Neural crest cell (in vitro differentiated cells): Measurements from ENCODE around the gene DAAM1. TPM values are rescaled to one million over a fixed set of nuclear protein-coding genes. Genes with fewer than 3 reads are reported as not detected.
A peak's percentile ranks its signal among the peaks of the same experiment; 100 is the strongest.

Experiments used
- DNase-seq: peaks from one replicate; pipeline ENCODE4 v3.0.0; 2021; ENCODE audit warnings: low read depth, mixed read lengths, low spot score
- H3K27ac Mint-ChIP-seq: one replicate; pipeline ENCODE4 v1.8.0; 2021; ENCODE audit warnings: mild to moderate bottlenecking, mixed read lengths; ENCODE audit not compliant: unreplicated experiment
- H3K27me3 Mint-ChIP-seq: 2 replicates; pipeline ENCODE4 v1.8.0; 2021; ENCODE audit warnings: low read depth, mild to moderate bottlenecking, mixed read lengths
- H3K36me3 Mint-ChIP-seq: 2 replicates; pipeline ENCODE4 v1.8.0; 2021; ENCODE audit warnings: low read depth, mild to moderate bottlenecking, mixed read lengths
- H3K4me1 Mint-ChIP-seq: 2 replicates; pipeline ENCODE4 v1.8.0; 2021; ENCODE audit warnings: mixed read lengths
- H3K4me3 Mint-ChIP-seq: one replicate; pipeline ENCODE4 v1.8.0; 2021; ENCODE audit warnings: mild to moderate bottlenecking, mixed read lengths
- H3K9me3 Mint-ChIP-seq: 2 replicates; pipeline ENCODE4 v1.8.0; 2021; ENCODE audit warnings: mixed read lengths
- total RNA-seq: library from RNA; stranded (reverse); gene quantifications from 2 replicates; pipeline ENCODE4 v1.2.1, GENCODE V29; 2021
- TF ChIP-seq, protein P1 (sequence below): fragments of 200-600 bp; sonication (generic); conservative IDR thresholded peaks from 2 replicates; pipeline ENCODE4 v1.5.0; 2021; ENCODE audit warnings: antibody characterized with exemption, mild to moderate bottlenecking

The DAAM1 gene
- total RNA-seq, 1 donor from 2014 or later: 47.2 TPM

DNA sequence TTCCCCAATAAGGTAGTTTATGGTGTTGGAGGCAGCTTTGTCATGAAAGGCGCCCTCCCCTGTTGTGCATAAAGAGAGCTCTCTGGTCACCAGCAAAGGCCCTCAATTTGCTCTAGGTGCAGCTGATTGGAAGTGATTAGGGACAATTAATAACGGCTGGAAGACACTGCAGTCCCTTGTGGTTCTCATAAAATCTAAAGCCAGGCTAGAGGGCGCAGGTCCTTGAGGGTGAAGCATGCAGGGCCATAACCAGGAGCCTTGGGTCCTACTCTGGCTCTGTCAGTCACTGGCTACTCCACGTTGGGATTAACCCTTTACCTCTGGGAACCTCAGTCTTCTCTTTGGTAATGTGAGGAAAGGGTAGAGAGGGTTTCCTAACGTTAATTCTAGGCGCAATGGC lies 1.9 kb downstream of the DAAM1 start:
- no peaks in the 10 kb centered on the region for H3K9me3 Mint-ChIP-seq
- H3K4me3 Mint-ChIP-seq: peak overlapping the region; percentile 98
- peaks cover 16% of the 10 kb centered on the region for H3K27me3 Mint-ChIP-seq
- peak; percentile 6 for DNase-seq
- TF ChIP-seq, protein P1, sequence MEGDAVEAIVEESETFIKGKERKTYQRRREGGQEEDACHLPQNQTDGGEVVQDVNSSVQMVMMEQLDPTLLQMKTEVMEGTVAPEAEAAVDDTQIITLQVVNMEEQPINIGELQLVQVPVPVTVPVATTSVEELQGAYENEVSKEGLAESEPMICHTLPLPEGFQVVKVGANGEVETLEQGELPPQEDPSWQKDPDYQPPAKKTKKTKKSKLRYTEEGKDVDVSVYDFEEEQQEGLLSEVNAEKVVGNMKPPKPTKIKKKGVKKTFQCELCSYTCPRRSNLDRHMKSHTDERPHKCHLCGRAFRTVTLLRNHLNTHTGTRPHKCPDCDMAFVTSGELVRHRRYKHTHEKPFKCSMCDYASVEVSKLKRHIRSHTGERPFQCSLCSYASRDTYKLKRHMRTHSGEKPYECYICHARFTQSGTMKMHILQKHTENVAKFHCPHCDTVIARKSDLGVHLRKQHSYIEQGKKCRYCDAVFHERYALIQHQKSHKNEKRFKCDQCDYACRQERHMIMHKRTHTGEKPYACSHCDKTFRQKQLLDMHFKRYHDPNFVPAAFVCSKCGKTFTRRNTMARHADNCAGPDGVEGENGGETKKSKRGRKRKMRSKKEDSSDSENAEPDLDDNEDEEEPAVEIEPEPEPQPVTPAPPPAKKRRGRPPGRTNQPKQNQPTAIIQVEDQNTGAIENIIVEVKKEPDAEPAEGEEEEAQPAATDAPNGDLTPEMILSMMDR: no peak
- peak overlapping the region; percentile 97 for H3K27ac Mint-ChIP-seq
- H3K36me3 Mint-ChIP-seq: no peaks in the 10 kb centered on the region
- peaks cover 41% of the 10 kb centered on the region for H3K4me1 Mint-ChIP-seq

DNA sequence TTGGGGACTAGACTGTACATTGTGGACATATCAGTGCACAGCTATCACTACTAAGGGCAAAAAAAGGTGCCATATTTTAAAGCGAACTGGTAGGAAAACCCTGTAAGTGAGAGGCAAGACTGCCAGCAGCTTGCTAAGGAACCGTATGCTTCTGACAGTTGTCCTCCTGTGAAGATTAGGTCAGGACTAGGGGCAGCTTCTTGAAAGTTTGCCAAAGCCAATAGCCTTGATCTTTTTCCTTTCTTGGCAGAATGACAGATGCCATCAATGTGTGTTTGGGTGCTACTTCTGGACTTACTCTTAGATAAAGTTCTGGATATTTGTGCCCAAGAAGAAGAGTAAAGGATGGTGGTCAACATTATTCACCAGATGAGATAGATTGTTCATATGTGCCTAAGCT lies 7.4 kb downstream of the DAAM1 start:
- no peak for DNase-seq
- H3K27me3 Mint-ChIP-seq: no peaks in the 10 kb centered on the region
- no peaks in the 10 kb centered on the region for H3K9me3 Mint-ChIP-seq
- H3K36me3 Mint-ChIP-seq: no peaks in the 10 kb centered on the region
- no peak overlapping the region for H3K4me3 Mint-ChIP-seq
- H3K27ac Mint-ChIP-seq: no peak overlapping the region
- H3K4me1 Mint-ChIP-seq: peaks cover 17% of the 10 kb centered on the region
- TF ChIP-seq, protein P1: no peak

DNA sequence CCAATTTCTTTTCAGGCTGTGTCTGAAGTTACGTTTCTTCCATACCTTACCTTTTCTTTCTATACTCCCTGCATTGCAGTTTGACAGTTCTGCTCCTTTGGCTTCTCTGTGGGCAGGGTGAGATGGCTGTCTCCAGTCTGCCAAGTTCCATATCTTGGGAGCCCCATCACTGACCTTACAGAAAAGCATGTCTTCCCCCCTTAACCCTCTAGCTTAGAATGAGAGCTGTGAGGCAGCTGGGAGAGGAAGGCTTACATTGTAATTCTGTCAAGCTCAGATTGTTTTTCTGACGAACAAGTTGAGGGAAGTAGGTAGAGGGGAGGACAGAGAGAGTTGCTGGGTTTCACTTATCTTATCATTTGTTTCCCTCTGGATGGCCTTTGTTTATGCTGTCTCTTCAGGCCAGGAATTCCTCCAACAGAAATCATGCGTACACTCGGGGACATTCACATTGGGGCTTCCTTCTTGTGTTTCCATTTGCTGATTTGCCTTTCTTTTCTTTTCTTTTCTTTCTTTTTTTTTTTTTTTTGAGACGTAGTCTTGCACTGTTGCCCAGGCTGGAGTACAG lies 9.3 kb downstream of the DAAM1 start:
- DNase-seq: no peak
- Mint-ChIP-seq H3K27me3 (no peaks in the 10 kb centered on the region), H3K9me3 (no peaks in the 10 kb centered on the region), H3K36me3 (no peaks in the 10 kb centered on the region), H3K27ac (no peak overlapping the region), H3K4me1 (peaks cover 9% of the 10 kb centered on the region), H3K4me3 (no peak overlapping the region)
- TF ChIP-seq, protein P1: no peak

DNA sequence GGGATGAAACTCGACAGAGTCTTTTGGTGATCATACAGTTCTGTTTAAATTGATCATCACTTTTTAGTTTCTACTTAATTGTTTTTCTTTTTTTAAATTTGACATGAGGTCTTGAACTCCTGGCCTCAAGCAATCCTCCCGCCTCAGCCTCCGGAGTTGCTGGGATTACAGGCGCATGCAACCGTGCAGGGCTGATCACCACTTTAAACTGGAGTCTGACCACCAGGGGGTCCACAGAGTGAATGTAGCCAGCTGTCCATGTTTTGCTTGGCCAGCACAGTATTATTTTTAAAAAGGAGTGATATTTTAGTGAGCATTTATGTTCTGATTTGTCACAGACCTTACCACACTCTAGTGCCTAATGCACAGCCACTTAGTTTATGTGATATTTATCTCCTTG lies 10.7 kb downstream of the DAAM1 start:
- Mint-ChIP-seq H3K36me3 (no peaks in the 10 kb centered on the region), H3K27me3 (no peaks in the 10 kb centered on the region), H3K9me3 (no peaks in the 10 kb centered on the region), H3K4me1 (peaks cover 9% of the 10 kb centered on the region), H3K4me3 (no peak overlapping the region), H3K27ac (no peak overlapping the region)
- TF ChIP-seq, protein P1: no peak
- no peak for DNase-seq

DNA sequence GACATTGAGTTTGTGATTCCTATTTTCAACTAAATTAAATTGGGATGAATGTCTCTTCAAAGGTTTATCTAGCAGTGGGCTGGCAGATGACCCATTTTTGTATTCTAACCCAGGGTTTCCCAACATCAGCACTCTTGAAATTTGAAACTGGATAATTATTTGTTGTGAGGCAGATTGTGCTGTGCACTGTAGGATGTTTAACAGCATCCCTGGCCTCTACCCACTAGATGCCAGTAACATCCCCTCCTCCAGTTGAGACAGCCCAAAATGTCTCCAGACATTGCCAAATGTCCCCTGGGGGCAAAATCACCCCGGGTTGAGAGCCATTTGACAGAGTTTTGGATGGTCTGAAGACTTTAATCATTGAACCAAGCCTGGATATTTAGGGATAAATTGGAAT lies 11.1 kb downstream of the DAAM1 start:
- no peak overlapping the region for H3K4me3 Mint-ChIP-seq
- no peaks in the 10 kb centered on the region for H3K9me3 Mint-ChIP-seq
- no peaks in the 10 kb centered on the region for H3K27me3 Mint-ChIP-seq
- DNase-seq: no peak
- H3K36me3 Mint-ChIP-seq: no peaks in the 10 kb centered on the region
- peaks cover 9% of the 10 kb centered on the region for H3K4me1 Mint-ChIP-seq
- H3K27ac Mint-ChIP-seq: no peak overlapping the region
- TF ChIP-seq, protein P1: no peak
